Pancreas (tissue), 10 donors: ENCODE results near the gene RMND1. TPM values are rescaled to one million over a fixed set of nuclear protein-coding genes. Genes with fewer than 3 reads are reported as not detected.

Source experiments
- ATAC-seq, 4 donors: fragments of 200-7000 bp; cut with Tn5 transposase; one replicate each; pipeline versions ENCODE4 v1.8.0 to v1.9.1; 2020; ENCODE audit warnings: mild to moderate bottlenecking in 4 of 4, moderate library complexity in 4 of 4
- DNase-seq, 6 donors: peaks; one replicate each; pipeline ENCODE4 v3.0.0-alpha.2; 2020
- FAIRE-seq: peaks from 2 replicates; lab custom pipeline; 2012; peaks lifted over from hg19 to GRCh38; lab: Jason Lieb, UNC
- H3K27ac ChIP-seq, 4 donors: fragments of 200-600 bp; sonication (generic); 1 replicate in 3 of 4; 2 replicates in 1 of 4; pipeline versions ENCODE4 v1.5.0 to v1.8.0; 2020
- H3K27me3 ChIP-seq, 4 donors: fragments of 200-600 bp; one replicate each; pipeline ENCODE4 v1.8.0; 2021
- H3K36me3 ChIP-seq, 3 donors: fragments of 200-600 bp; sonication (generic) in 1 of 3; one replicate each; pipeline versions ENCODE4 v1.5.0 to v1.8.0; 2020 to 2021
- H3K4me1 ChIP-seq, 3 donors: fragments of 200-600 bp; one replicate each; pipeline ENCODE4 v1.8.0; 2021
- H3K4me3 ChIP-seq, 4 donors: fragments of 200-600 bp; sonication (generic) in 2 of 4; one replicate each; pipeline versions ENCODE4 v1.5.0 to v1.8.0; 2020 to 2021
- H3K9me3 ChIP-seq, 4 donors: fragments of 200-600 bp; one replicate each; pipeline ENCODE4 v1.8.0; 2021
- CTCF ChIP-seq, 4 donors: fragments of 200-600 bp; sonication (generic) in 3 of 4; IDR thresholded peaks; one replicate each; pipeline versions ENCODE4 v1.5.0 to v1.8.0; 2021; ENCODE audit warnings: antibody characterized with exemption in 4 of 4
- WGBS, 2 donors: extraction: QIAGEN DNeasy Blood & Tissue Kit; methylation state at CpG; one replicate each; pipeline ENCODE4 v1.1.7; 2013; 5-methylcytosine and 5-hydroxymethylcytosine counted together
- intact Hi-C, 3 donors: fragments of 100-400 bp; cut with DNase I; formaldehyde crosslinking; loops; one replicate each; pipeline versions ENCODE4 v1.11.1 to v1.14.2; 2022
- polyA plus RNA-seq, 2 donors: library from polyadenylated mRNA; stranded (reverse); fragments of 200-250 nt; gene quantifications; one replicate each; pipeline ENCODE4 v1.2.3, GENCODE V29; 2013
- total RNA-seq, 6 donors: library from RNA; stranded (reverse); fragmentation: NEBNext Ultra II Directional in 4 of 6; extraction: Animal tissue kit (Norgen Biotek cat#: 25700) in 4 of 6; gene quantifications; one replicate each; pipeline versions ENCODE4 v1.2.1 to v1.2.4, GENCODE V29; 2021 to 2023
- donor health status: healthy with polysubstance abuse.
- donor health status: DM: no; HTN: no; CAD: no; lungs with moderate emphysema.
- donor health status: DM: no; HTN: no; CAD: no.
- donor health status: control.
- donor health status: control.
- donor health status: Bipolar disorder and iron deficiency.
- donor health status: DM: yes; HTN: yes; CAD: no.
- donor health status: DM: no; HTN: no; CAD: no.
- donor health status: DM: no; HTN: no; CAD: no.
- donor health status: DM: yes; HTN: yes; CAD: no.

RMND1 gene
- total and polyA plus RNA-seq, 8 donors, result 6.4 to 13.5 (median 7.7) TPM

GRCh38 chr6:151430886-151431285 is 21.0 kb downstream of the RMND1 start:
- intact Hi-C loops, result no loop called here
- TF ChIP-seq CTCF (IDR thresholded peaks at IDR 0.05), result no peak
- H3K36me3 ChIP-seq, result peaks cover 0 to 27% (median 0%) of the 10 kb centered on the region in 3 donors
- H3K27me3 ChIP-seq, result no peaks in the 10 kb centered on the region
- H3K27ac ChIP-seq, result no peak overlapping the region
- H3K4me3 ChIP-seq, result no peak overlapping the region
- FAIRE-seq (no peak), ATAC-seq (no peak), DNase-seq (no peak)
- H3K9me3 ChIP-seq, result no peaks in the 10 kb centered on the region
- no peaks in the 10 kb centered on the region for H3K4me1 ChIP-seq
- WGBS, 2 donors, result 87 to 94% methylated on average over 3 of the region's 3 CpGs

GRCh38 chr6:151428093-151428735 is 23.7 kb downstream of the RMND1 start:
- Histone ChIP-seq H3K27me3 (no peaks in the 10 kb centered on the region), H3K9me3 (no peaks in the 10 kb centered on the region), H3K4me3 (no peak overlapping the region), H3K27ac (no peak overlapping the region), H3K36me3 (peaks cover 0 to 27% (median 0%) of the 10 kb centered on the region in 3 donors), H3K4me1 (no peaks in the 10 kb centered on the region)
- no peak for FAIRE-seq
- TF ChIP-seq CTCF (IDR thresholded peaks at IDR 0.05), result no peak
- intact Hi-C loops, result no loop called here
- whole genome bisulfite sequencing, 2 donors, result 92% methylated on average over 4 of the region's 4 CpGs
- no peak for ATAC-seq
- no peak for DNase-seq

- no peaks in the 10 kb centered on the region for H3K27me3 ChIP-seq
- DNase-seq, result no peak
- TF ChIP-seq CTCF (IDR thresholded peaks at IDR 0.05), result no peak
- 91 to 94% methylated on average over 4 of the region's 4 CpGs for WGBS, 2 donors
- H3K36me3 ChIP-seq, result peaks cover 0 to 23% (median 4%) of the 10 kb centered on the region in 3 donors
- no peak overlapping the region for H3K4me3 ChIP-seq
- H3K27ac ChIP-seq, result no peak overlapping the region
- no peak for FAIRE-seq
- no peaks in the 10 kb centered on the region for H3K9me3 ChIP-seq
- intact Hi-C loops, result no loop called here
- no peaks in the 10 kb centered on the region for H3K4me1 ChIP-seq
- no peak for ATAC-seq
Observed at GRCh38 chr6:151425561-151425960, 26.4 kb downstream of the RMND1 start.

GRCh38 chr6:151422981-151423380 is 28.9 kb downstream of the RMND1 start:
- DNase-seq, result no peak
- ATAC-seq, result no peak
- H3K4me1 ChIP-seq, result no peaks in the 10 kb centered on the region
- intact Hi-C loops, result no loop called here
- WGBS, 2 donors, result 81 to 83% methylated on average over 4 of the region's 4 CpGs
- H3K27me3 ChIP-seq, result no peaks in the 10 kb centered on the region
- H3K36me3 ChIP-seq, result peaks cover 0 to 17% (median 11%) of the 10 kb centered on the region in 3 donors
- FAIRE-seq, result no peak
- no peaks in the 10 kb centered on the region for H3K9me3 ChIP-seq
- no peak overlapping the region for H3K4me3 ChIP-seq
- TF ChIP-seq CTCF (IDR thresholded peaks at IDR 0.05), result no peak
- H3K27ac ChIP-seq, result no peak overlapping the region

GRCh38 chr6:151417477-151417876 is 34.4 kb downstream of the RMND1 start:
- FAIRE-seq, result no peak

More at GRCh38 chr6:151417477-151417876, 34.4 kb downstream of the RMND1 start:
- Histone ChIP-seq H3K36me3 (peaks cover 0 to 13% (median 7%) of the 10 kb centered on the region in 3 donors), H3K4me3 (no peak overlapping the region), H3K27ac (no peak overlapping the region), H3K4me1 (no peaks in the 10 kb centered on the region), H3K9me3 (no peaks in the 10 kb centered on the region), H3K27me3 (no peaks in the 10 kb centered on the region)
- ATAC-seq, result no peak
- TF ChIP-seq CTCF (IDR thresholded peaks at IDR 0.05), result no peak
- no peak for DNase-seq
- intact Hi-C loops, result no loop called here
- WGBS, 2 donors, result 100% methylated on average over 1 of the region's 1 CpG
